ENCODE results near the gene ANAPC13. TPM values are rescaled to one million over a fixed set of nuclear protein-coding genes. Genes with fewer than 3 reads are reported as not detected.

The ANAPC13 gene
- total RNA-seq, 2 experiments from 2014 or later: 24.9 to 25.3 TPM

- no peaks in the 10 kb centered on the region for H3K9me3 Mint-ChIP-seq (ENCODE audit: insufficient read depth)
Observed at GRCh38 chr3:134464689-134465365, 21.0 kb downstream of the ANAPC13 start.

GRCh38 chr3:134464064-134464688 lies 21.6 kb downstream of the ANAPC13 start:
- ChIA-PET CTCF (interaction anchor here (1.0 kb wide), 1 partner anchor 10 kb away, joined by 3 read pairs; no protein-coding TSS in a partner anchor), POLR2A (interaction anchor here (0.8 kb wide), 1 partner anchor 21 kb away, joined by 3 read pairs; the partner anchor contains the start of genes ANAPC13 and CEP63)
- no peak for DNase-seq
- H3K36me3 Mint-ChIP-seq (ENCODE audit: low read depth): no peaks in the 10 kb centered on the region
- no peak overlapping the region for H3K4me3 Mint-ChIP-seq
- no peaks in the 10 kb centered on the region for H3K4me1 Mint-ChIP-seq (ENCODE audit: low read depth)
- H3K27me3 Mint-ChIP-seq (ENCODE audit: low read depth): peaks cover 9% of the 10 kb centered on the region
- no peak for ATAC-seq
- no peak overlapping the region for H3K27ac Mint-ChIP-seq
- no peaks in the 10 kb centered on the region for H3K9me3 Mint-ChIP-seq (ENCODE audit: insufficient read depth)

More at GRCh38 chr3:134464689-134465365, 21.0 kb downstream of the ANAPC13 start:
- no peak overlapping the region for H3K4me3 Mint-ChIP-seq
- DNase-seq (peak; percentile 4), ATAC-seq (no peak)
- no peak overlapping the region for H3K27ac Mint-ChIP-seq
- ChIA-PET CTCF (interaction anchor here (1.0 kb wide), 1 partner anchor 9 kb away, joined by 3 read pairs; no protein-coding TSS in a partner anchor), POLR2A (no interaction called here)
- H3K36me3 Mint-ChIP-seq (ENCODE audit: low read depth): no peaks in the 10 kb centered on the region
- peaks cover 3% of the 10 kb centered on the region for H3K27me3 Mint-ChIP-seq (ENCODE audit: low read depth)
- no peaks in the 10 kb centered on the region for H3K4me1 Mint-ChIP-seq (ENCODE audit: low read depth)

GRCh38 chr3:134463676-134464063 lies 22.1 kb downstream of the ANAPC13 start:
- Mint-ChIP-seq H3K27ac (no peak overlapping the region), H3K4me1 (ENCODE audit: low read depth) (no peaks in the 10 kb centered on the region), H3K36me3 (ENCODE audit: low read depth) (no peaks in the 10 kb centered on the region), H3K27me3 (ENCODE audit: low read depth) (peaks cover 9% of the 10 kb centered on the region), H3K4me3 (no peak overlapping the region), H3K9me3 (ENCODE audit: insufficient read depth) (no peaks in the 10 kb centered on the region)
- no peak for ATAC-seq
- CTCF ChIA-PET: interaction anchor here (1.0 kb wide), 1 partner anchor 10 kb away, joined by 3 read pairs; no protein-coding TSS in a partner anchor
- POLR2A ChIA-PET: interaction anchor here (0.8 kb wide), 1 partner anchor 22 kb away, joined by 3 read pairs; the partner anchor contains the start of genes ANAPC13 and CEP63
- DNase-seq: no peak

GRCh38 chr3:134462331-134462941 lies 23.3 kb downstream of the ANAPC13 start:
- ChIA-PET POLR2A (no interaction called here), CTCF (no interaction called here)
- no peak overlapping the region for H3K4me3 Mint-ChIP-seq
- H3K27ac Mint-ChIP-seq: no peak overlapping the region
- no peaks in the 10 kb centered on the region for H3K36me3 Mint-ChIP-seq (ENCODE audit: low read depth)
- H3K27me3 Mint-ChIP-seq (ENCODE audit: low read depth): peaks cover 13% of the 10 kb centered on the region
- H3K4me1 Mint-ChIP-seq (ENCODE audit: low read depth): no peaks in the 10 kb centered on the region
- no peaks in the 10 kb centered on the region for H3K9me3 Mint-ChIP-seq (ENCODE audit: insufficient read depth)
- no peak for ATAC-seq
- no peak for DNase-seq

GRCh38 chr3:134460965-134461364 lies 24.8 kb downstream of the ANAPC13 start:
- no peak overlapping the region for H3K4me3 Mint-ChIP-seq
- no peaks in the 10 kb centered on the region for H3K4me1 Mint-ChIP-seq (ENCODE audit: low read depth)
- H3K27me3 Mint-ChIP-seq (ENCODE audit: low read depth): peaks cover 16% of the 10 kb centered on the region
- no peak overlapping the region for H3K27ac Mint-ChIP-seq
- no peaks in the 10 kb centered on the region for H3K9me3 Mint-ChIP-seq (ENCODE audit: insufficient read depth)
- POLR2A ChIA-PET: no interaction called here
- no peaks in the 10 kb centered on the region for H3K36me3 Mint-ChIP-seq (ENCODE audit: low read depth)
- CTCF ChIA-PET: no interaction called here
- ATAC-seq (no peak), DNase-seq (no peak)

- DNase-seq (no peak), ATAC-seq (no peak)
- POLR2A ChIA-PET: no interaction called here
- Mint-ChIP-seq H3K27me3 (ENCODE audit: low read depth) (peaks cover 16% of the 10 kb centered on the region), H3K27ac (no peak overlapping the region), H3K4me3 (no peak overlapping the region), H3K36me3 (ENCODE audit: low read depth) (no peaks in the 10 kb centered on the region), H3K4me1 (ENCODE audit: low read depth) (no peaks in the 10 kb centered on the region), H3K9me3 (ENCODE audit: insufficient read depth) (no peaks in the 10 kb centered on the region)
- CTCF ChIA-PET: interaction anchor here (0.9 to 1.1 kb wide), 3 partner anchors 13 to 247 kb away, joined by 3 to 4 read pairs (median 3); no protein-coding TSS in a partner anchor
Observed at GRCh38 chr3:134459562-134459961, 26.2 kb downstream of the ANAPC13 start.

- Mint-ChIP-seq H3K27ac (no peak overlapping the region), H3K4me3 (no peak overlapping the region), H3K9me3 (ENCODE audit: insufficient read depth) (no peaks in the 10 kb centered on the region), H3K36me3 (ENCODE audit: low read depth) (no peaks in the 10 kb centered on the region), H3K4me1 (ENCODE audit: low read depth) (no peaks in the 10 kb centered on the region), H3K27me3 (ENCODE audit: low read depth) (peaks cover 16% of the 10 kb centered on the region)
- ATAC-seq (no peak), DNase-seq (no peak)
- ChIA-PET POLR2A (no interaction called here), CTCF (no interaction called here)
Observed at GRCh38 chr3:134458406-134458945, 27.3 kb downstream of the ANAPC13 start.

- H3K36me3 Mint-ChIP-seq (ENCODE audit: low read depth): no peaks in the 10 kb centered on the region
- no peak overlapping the region for H3K4me3 Mint-ChIP-seq
- ChIA-PET POLR2A (no interaction called here), CTCF (no interaction called here)
- H3K27ac Mint-ChIP-seq: no peak overlapping the region
- H3K4me1 Mint-ChIP-seq (ENCODE audit: low read depth): no peaks in the 10 kb centered on the region
- H3K27me3 Mint-ChIP-seq (ENCODE audit: low read depth): peaks cover 21% of the 10 kb centered on the region
- no peak for DNase-seq
- ATAC-seq: no peak
- H3K9me3 Mint-ChIP-seq (ENCODE audit: insufficient read depth): no peaks in the 10 kb centered on the region
Observed at GRCh38 chr3:134457376-134458074, 28.3 kb downstream of the ANAPC13 start.

GRCh38 chr3:134453631-134454030 lies 32.2 kb downstream of the ANAPC13 start:
- CTCF ChIA-PET: interaction anchor here (1.2 kb wide), 1 partner anchor 145 kb away, joined by 3 read pairs; no protein-coding TSS in a partner anchor
- DNase-seq (no peak), ATAC-seq (no peak)
- Mint-ChIP-seq H3K4me1 (ENCODE audit: low read depth) (no peaks in the 10 kb centered on the region), H3K27me3 (ENCODE audit: low read depth) (peaks cover 21% of the 10 kb centered on the region), H3K9me3 (ENCODE audit: insufficient read depth) (no peaks in the 10 kb centered on the region), H3K4me3 (no peak overlapping the region), H3K27ac (no peak overlapping the region), H3K36me3 (ENCODE audit: low read depth) (no peaks in the 10 kb centered on the region)
- POLR2A ChIA-PET: no interaction called here

- H3K36me3 Mint-ChIP-seq (ENCODE audit: low read depth): no peaks in the 10 kb centered on the region
- H3K4me1 Mint-ChIP-seq (ENCODE audit: low read depth): no peaks in the 10 kb centered on the region
- peak; percentile 16 for DNase-seq
- peaks cover 20% of the 10 kb centered on the region for H3K27me3 Mint-ChIP-seq (ENCODE audit: low read depth)
- no peak for ATAC-seq
- no peak overlapping the region for H3K4me3 Mint-ChIP-seq
- CTCF ChIA-PET: interaction anchor here (1.0 kb wide), 1 partner anchor 10 kb away, joined by 3 read pairs; no protein-coding TSS in a partner anchor
- peaks cover 2% of the 10 kb centered on the region for H3K9me3 Mint-ChIP-seq (ENCODE audit: insufficient read depth)
- H3K27ac Mint-ChIP-seq: no peak overlapping the region
- POLR2A ChIA-PET: no interaction called here
Observed at GRCh38 chr3:134449951-134450350, 35.8 kb downstream of the ANAPC13 start.

- CTCF ChIA-PET: interaction anchor here (0.9 to 1.0 kb wide), 3 partner anchors 9 to 140 kb away, joined by 3 to 4 read pairs (median 3); no protein-coding TSS in a partner anchor
- DNase-seq: peak; percentile 17
- H3K4me3 Mint-ChIP-seq: no peak overlapping the region
Observed at GRCh38 chr3:134449277-134449676, 36.5 kb downstream of the ANAPC13 start.

More at GRCh38 chr3:134449277-134449676, 36.5 kb downstream of the ANAPC13 start:
- Mint-ChIP-seq H3K4me1 (ENCODE audit: low read depth) (no peaks in the 10 kb centered on the region), H3K9me3 (ENCODE audit: insufficient read depth) (peaks cover 6% of the 10 kb centered on the region), H3K27ac (no peak overlapping the region), H3K27me3 (ENCODE audit: low read depth) (peaks cover 21% of the 10 kb centered on the region), H3K36me3 (ENCODE audit: low read depth) (no peaks in the 10 kb centered on the region)
- ATAC-seq: no peak
- POLR2A ChIA-PET: no interaction called here
